WERI-Rb-1 (cell line): Measurements from ENCODE around the gene LANCL3.

Experiments used
- DNase-seq: peaks from one replicate; pipeline ENCODE4 v3.0.0-alpha.2; 2020
- H3K27ac ChIP-seq: fragments of 250-450 bp; sonication (Bioruptor Pico); 2 replicates; pipeline ENCODE4 v1.5.1; 2020; ENCODE audit warnings: mild to moderate bottlenecking, moderate library complexity
- H3K27me3 ChIP-seq: fragments of 250-450 bp; sonication (Bioruptor Pico); 2 replicates; pipeline ENCODE4 v1.5.1; 2021; ENCODE audit warnings: mild to moderate bottlenecking, low read depth, moderate library complexity; ENCODE audit not compliant: insufficient read depth, severe bottlenecking
- H3K36me3 ChIP-seq: fragments of 250-450 bp; sonication (Bioruptor Pico); 2 replicates; pipeline ENCODE4 v1.5.1; 2020; ENCODE audit warnings: mild to moderate bottlenecking, moderate library complexity
- H3K4me3 ChIP-seq: 2 replicates; pipeline ENCODE4 v1.5.1; 2011; ENCODE audit warnings: low read depth, mild to moderate bottlenecking, control low read depth, low read length
- H3K9me3 ChIP-seq: fragments of 250-450 bp; sonication (Bioruptor Pico); 2 replicates; pipeline ENCODE4 v1.5.1; 2021; ENCODE audit warnings: mild to moderate bottlenecking, moderate library complexity; ENCODE audit not compliant: severe bottlenecking
- TF ChIP-seq, protein P1 (sequence below): IDR thresholded peaks from 2 replicates; pipeline ENCODE4 v1.5.1; 2011; ENCODE audit warnings: low read depth, mild to moderate bottlenecking, control low read depth, inconsistent platforms, low read length

The LANCL3 gene

DNA sequence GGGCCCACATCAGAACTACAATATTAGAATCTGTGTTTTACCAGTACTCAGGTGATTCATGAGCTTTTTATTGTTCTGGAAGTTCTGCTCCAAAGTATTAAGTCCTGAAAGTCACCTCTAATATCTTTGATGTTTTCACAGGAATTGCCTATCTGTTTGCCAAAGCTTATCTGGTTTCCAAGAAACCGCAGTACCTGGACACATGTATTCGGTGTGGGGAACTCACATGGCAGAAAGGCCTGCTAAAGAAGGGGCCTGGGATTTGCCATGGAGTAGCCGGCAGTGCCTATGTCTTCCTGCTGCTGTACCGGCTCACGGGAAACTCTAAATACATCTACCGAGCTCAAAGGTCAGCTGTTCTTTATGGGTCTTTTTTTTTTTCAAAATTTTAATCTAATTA lies 95.7 kb downstream of the LANCL3 start:
- Histone ChIP-seq H3K9me3 (no peaks in the 10 kb centered on the region), H3K36me3 (no peaks in the 10 kb centered on the region), H3K27me3 (no peaks in the 10 kb centered on the region), H3K27ac (no peak overlapping the region), H3K4me3 (no peak overlapping the region)
- TF ChIP-seq, protein P1, sequence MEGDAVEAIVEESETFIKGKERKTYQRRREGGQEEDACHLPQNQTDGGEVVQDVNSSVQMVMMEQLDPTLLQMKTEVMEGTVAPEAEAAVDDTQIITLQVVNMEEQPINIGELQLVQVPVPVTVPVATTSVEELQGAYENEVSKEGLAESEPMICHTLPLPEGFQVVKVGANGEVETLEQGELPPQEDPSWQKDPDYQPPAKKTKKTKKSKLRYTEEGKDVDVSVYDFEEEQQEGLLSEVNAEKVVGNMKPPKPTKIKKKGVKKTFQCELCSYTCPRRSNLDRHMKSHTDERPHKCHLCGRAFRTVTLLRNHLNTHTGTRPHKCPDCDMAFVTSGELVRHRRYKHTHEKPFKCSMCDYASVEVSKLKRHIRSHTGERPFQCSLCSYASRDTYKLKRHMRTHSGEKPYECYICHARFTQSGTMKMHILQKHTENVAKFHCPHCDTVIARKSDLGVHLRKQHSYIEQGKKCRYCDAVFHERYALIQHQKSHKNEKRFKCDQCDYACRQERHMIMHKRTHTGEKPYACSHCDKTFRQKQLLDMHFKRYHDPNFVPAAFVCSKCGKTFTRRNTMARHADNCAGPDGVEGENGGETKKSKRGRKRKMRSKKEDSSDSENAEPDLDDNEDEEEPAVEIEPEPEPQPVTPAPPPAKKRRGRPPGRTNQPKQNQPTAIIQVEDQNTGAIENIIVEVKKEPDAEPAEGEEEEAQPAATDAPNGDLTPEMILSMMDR, result no peak
- no peak for DNase-seq

DNA sequence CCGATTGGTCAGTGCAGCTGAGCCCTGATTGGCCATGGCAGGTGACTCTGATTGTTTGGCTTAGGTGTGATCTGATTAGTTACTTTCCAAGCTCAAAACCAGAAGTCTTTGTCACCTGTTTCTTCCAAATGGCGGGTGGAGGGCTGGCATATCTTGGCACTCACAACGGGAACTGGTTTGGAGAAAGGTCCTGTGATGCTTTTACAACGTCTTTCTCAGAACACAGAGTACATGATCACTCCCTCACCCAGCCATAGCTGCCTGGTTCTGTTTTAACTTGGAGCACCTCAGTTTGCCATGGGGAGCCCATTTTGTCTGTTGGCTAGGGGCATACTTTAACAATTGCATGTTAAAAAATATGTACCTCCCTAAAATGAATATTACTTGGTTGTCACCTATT lies 101.1 kb downstream of the LANCL3 start:
- Histone ChIP-seq H3K4me3 (no peak overlapping the region), H3K27ac (no peak overlapping the region), H3K9me3 (no peaks in the 10 kb centered on the region), H3K27me3 (no peaks in the 10 kb centered on the region), H3K36me3 (no peaks in the 10 kb centered on the region)
- TF ChIP-seq, protein P1, result no peak
- no peak for DNase-seq

DNA sequence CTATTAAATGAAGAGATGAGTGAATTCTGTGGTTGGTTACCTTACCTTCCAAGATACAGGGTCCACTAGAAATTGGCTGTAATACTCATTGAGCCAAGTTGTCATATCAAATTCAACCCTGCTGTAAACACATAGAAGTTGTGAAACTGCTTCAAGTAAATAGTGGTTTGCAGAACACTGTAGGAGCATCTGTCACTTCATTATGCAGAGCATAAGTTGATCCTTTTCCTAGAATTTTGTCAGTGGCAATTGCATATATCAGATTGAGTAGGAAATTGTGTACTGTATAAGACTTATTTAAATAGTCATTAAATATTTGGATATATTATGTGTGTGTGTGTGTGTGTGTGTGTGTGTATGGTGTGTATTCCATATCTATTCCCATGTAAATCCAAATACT lies 105.3 kb downstream of the LANCL3 start:
- H3K36me3 ChIP-seq, result no peaks in the 10 kb centered on the region
- TF ChIP-seq, protein P1, result no peak
- no peak for DNase-seq
- no peaks in the 10 kb centered on the region for H3K9me3 ChIP-seq
- H3K4me3 ChIP-seq, result no peak overlapping the region
- no peaks in the 10 kb centered on the region for H3K27me3 ChIP-seq
- no peak overlapping the region for H3K27ac ChIP-seq

DNA sequence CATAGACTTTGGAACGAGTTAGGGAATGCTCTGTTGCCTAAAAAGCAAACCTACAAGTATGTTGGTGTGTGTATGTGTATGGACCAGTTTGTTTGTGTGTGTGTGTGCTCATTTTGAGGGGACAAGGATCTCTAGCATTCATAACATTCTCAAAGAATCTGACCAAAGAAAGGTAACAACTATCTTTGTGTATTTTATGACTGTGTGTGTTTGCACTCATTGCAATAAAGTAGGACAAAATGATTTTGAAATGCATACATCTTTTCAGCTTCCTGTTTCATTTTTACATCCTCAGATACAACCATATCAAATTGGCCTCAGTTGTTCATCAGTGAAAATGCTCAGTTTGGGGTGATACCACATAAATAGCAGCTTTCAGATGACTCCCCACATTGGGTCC lies 105.8 kb downstream of the LANCL3 start:
- DNase-seq, result no peak
- no peaks in the 10 kb centered on the region for H3K27me3 ChIP-seq
- no peaks in the 10 kb centered on the region for H3K9me3 ChIP-seq
- TF ChIP-seq, protein P1, result no peak
- H3K36me3 ChIP-seq, result no peaks in the 10 kb centered on the region
- H3K27ac ChIP-seq, result no peak overlapping the region
- H3K4me3 ChIP-seq, result no peak overlapping the region

DNA sequence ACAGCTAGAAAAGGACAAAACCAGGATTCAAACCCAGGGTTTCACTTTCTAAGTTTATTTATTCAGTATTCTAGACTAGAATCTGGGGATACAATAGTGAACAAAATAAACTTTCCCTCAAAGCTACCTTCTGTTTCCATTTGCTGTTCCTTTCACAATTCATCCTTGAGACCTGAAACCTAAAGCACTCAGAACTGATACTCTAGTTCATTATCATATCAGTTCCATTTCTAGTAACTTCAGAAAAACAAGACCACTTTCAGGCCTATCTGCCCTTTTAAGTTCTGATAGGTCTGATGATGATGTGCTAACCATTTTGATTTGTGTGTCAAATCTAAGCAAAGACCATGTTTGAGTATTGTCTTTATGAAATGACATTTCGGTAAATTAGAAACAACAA lies 106.3 kb downstream of the LANCL3 start:
- Histone ChIP-seq H3K27ac (no peak overlapping the region), H3K27me3 (no peaks in the 10 kb centered on the region), H3K4me3 (no peak overlapping the region), H3K9me3 (no peaks in the 10 kb centered on the region), H3K36me3 (no peaks in the 10 kb centered on the region)
- no peak for DNase-seq
- TF ChIP-seq, protein P1, result no peak

DNA sequence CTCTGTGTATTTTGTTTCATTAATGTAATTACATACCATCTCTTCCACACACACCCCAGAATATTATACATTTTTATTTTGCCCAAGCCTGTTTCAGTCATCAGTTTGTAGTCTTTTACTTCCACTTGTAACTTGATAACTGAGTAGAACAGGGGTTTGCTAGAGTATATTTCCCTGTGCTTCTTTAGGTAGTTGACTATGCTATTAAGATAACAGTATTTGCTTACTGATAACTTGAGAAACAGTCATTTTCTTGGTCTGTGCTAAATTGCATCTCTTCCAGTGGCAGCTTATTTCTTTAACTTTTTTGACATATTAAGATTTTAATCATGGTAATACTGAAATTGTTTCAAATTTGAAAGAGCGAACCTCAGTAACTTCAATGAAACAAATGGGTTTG lies 107.1 kb downstream of the LANCL3 start:
- Histone ChIP-seq H3K27ac (no peak overlapping the region), H3K9me3 (no peaks in the 10 kb centered on the region), H3K27me3 (no peaks in the 10 kb centered on the region), H3K36me3 (no peaks in the 10 kb centered on the region), H3K4me3 (no peak overlapping the region)
- no peak for DNase-seq
- TF ChIP-seq, protein P1, result no peak
